Measurements from ENCODE around the gene SRD5A1. TPM values are rescaled to one million over a fixed set of nuclear protein-coding genes. Genes with fewer than 3 reads are reported as not detected.

The SRD5A1 gene
- total and polyA plus RNA-seq, 2 experiments from 2014 or later, result 18.2 to 87.3 TPM

- TF ChIP-seq ETS1 (IDR thresholded peaks at IDR 0.05), result no peak
- no peak for TF ChIP-seq REST (IDR thresholded peaks at IDR 0.05; ENCODE audit: unreplicated experiment)
- TF ChIP-seq ZNF331 (CRISPR knock-in tag; IDR thresholded peaks at IDR 0.05; ENCODE audit: low read depth), result no peak
- no peak for TF ChIP-seq CTCF (conservative IDR thresholded peaks at IDR 0.05; ENCODE audit: low read depth in 2 of 2)
- no peak for TF ChIP-seq ZNF114 (CRISPR knock-in tag; IDR thresholded peaks at IDR 0.05)
- no peak for TF ChIP-seq STAT1 (IDR thresholded peaks at IDR 0.05; ENCODE audit: unreplicated experiment)
Observed at GRCh38 chr5:6601816-6602215, 31.4 kb upstream of the SRD5A1 start (continued).

GRCh38 chr5:6602441-6602840 is 30.8 kb upstream of the SRD5A1 start:
- peaks cover 95% of the 10 kb centered on the region for H3K36me3 Mint-ChIP-seq (ENCODE audit: low read depth)
- TF ChIP-seq ZNF462 (CRISPR knock-in tag; IDR thresholded peaks at IDR 0.05) (no peak), ZNF331 (CRISPR knock-in tag; IDR thresholded peaks at IDR 0.05; ENCODE audit: low read depth) (no peak), ZNF114 (CRISPR knock-in tag; IDR thresholded peaks at IDR 0.05) (no peak), NANOG (IDR thresholded peaks at IDR 0.05; ENCODE audit: borderline replicate concordance) (no peak), CTCF (conservative IDR thresholded peaks at IDR 0.05; ENCODE audit: low read depth in 2 of 2) (no peak), JUNB (IDR thresholded peaks at IDR 0.05; ENCODE audit: unreplicated experiment) (no peak), STAT1 (IDR thresholded peaks at IDR 0.05; ENCODE audit: unreplicated experiment) (no peak)

More at GRCh38 chr5:6602441-6602840, 30.8 kb upstream of the SRD5A1 start:
- H3K27me3 Mint-ChIP-seq (ENCODE audit: insufficient read depth, low read depth, poor library complexity), result peaks cover 10% of the 10 kb centered on the region
- H3K9me3 Mint-ChIP-seq, result no peaks in the 10 kb centered on the region
- Histone ChIP-seq H3K27ac (ENCODE audit: low read depth) (no peak overlapping the region), H3K27me3 (ENCODE audit: insufficient read depth) (no peaks in the 10 kb centered on the region), H3K79me2 (replicated peaks; ENCODE audit: insufficient read depth) (no peaks in the 10 kb centered on the region), H3K9me2 (ENCODE audit: insufficient read depth) (no peaks in the 10 kb centered on the region), H2AFZ (no peak overlapping the region), H3K4me1 (ENCODE audit: insufficient read depth) (no peaks in the 10 kb centered on the region), H3K4me2 (no peak overlapping the region), H3K4me3 (no peak overlapping the region), H3F3A (replicated peaks; ENCODE audit: low read depth) (no peaks in the 10 kb centered on the region), H3K36me3 (ENCODE audit: insufficient read depth) (peaks cover 71% of the 10 kb centered on the region), H4K20me1 (replicated peaks; ENCODE audit: insufficient read depth) (peaks cover 49% of the 10 kb centered on the region)
- DNase-seq (ENCODE audit: low spot score) (no peak), ATAC-seq (no peak)
- no peak overlapping the region for H3K27ac Mint-ChIP-seq
- H3K4me3 Mint-ChIP-seq, result no peak overlapping the region
- no peaks in the 10 kb centered on the region for H3K4me1 Mint-ChIP-seq
